Measurements from ENCODE around the gene ARHGEF38. TPM values are rescaled to one million over a fixed set of nuclear protein-coding genes. Genes with fewer than 3 reads are reported as not detected.

Gene ARHGEF38
- total RNA-seq, 4 donors from 2014 or later: not detected

DNA sequence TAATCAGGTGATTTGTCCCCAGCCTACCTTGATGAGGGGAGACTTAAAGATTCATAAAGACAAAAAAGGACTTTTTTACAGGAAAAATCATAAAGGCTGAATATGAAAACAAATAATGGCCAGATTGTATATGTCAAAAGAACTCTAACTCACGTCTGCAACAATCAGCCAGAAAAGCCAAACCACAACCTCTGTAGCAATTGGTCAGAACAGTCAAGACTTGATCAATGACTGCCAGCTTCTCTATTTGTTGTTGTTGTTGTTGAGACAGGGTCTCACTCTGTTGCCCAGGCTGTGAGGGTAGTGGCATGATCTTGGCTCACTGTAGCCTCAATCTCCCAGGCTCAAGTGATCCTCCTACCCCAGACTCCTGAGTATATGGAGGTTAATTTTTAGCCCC, 42.7 kb upstream of the ARHGEF38 start:
- no peak for TF ChIP-seq POLR2A (IDR thresholded peaks at IDR 0.05)
- TF ChIP-seq, protein P1, sequence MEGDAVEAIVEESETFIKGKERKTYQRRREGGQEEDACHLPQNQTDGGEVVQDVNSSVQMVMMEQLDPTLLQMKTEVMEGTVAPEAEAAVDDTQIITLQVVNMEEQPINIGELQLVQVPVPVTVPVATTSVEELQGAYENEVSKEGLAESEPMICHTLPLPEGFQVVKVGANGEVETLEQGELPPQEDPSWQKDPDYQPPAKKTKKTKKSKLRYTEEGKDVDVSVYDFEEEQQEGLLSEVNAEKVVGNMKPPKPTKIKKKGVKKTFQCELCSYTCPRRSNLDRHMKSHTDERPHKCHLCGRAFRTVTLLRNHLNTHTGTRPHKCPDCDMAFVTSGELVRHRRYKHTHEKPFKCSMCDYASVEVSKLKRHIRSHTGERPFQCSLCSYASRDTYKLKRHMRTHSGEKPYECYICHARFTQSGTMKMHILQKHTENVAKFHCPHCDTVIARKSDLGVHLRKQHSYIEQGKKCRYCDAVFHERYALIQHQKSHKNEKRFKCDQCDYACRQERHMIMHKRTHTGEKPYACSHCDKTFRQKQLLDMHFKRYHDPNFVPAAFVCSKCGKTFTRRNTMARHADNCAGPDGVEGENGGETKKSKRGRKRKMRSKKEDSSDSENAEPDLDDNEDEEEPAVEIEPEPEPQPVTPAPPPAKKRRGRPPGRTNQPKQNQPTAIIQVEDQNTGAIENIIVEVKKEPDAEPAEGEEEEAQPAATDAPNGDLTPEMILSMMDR (IDR thresholded peaks at IDR 0.05 in 4 of 5, conservative IDR thresholded peaks at IDR 0.05 in 1 of 5): no peak
- Histone ChIP-seq H3K27ac (no peak overlapping the region), H3K4me3 (no peak overlapping the region), H3K36me3 (no peaks in the 10 kb centered on the region), H3K9me3 (no peaks in the 10 kb centered on the region), H3K4me1 (no peaks in the 10 kb centered on the region), H3K27me3 (no peaks in the 10 kb centered on the region)
- in situ Hi-C loops (cut with MboI; ENCODE audit: low sequenced_read_pairs in 4 of 4): loop anchor here in 1 of 4 donors (25.0 kb wide), 1 partner anchor 203 kb away; the partner anchor contains the start of genes GSTCD and INTS12
- no peak for ATAC-seq
- intact Hi-C loops (cut with DNase I; ENCODE audit: low total_unique reads): no loop called here
- no peak for DNase-seq

DNA sequence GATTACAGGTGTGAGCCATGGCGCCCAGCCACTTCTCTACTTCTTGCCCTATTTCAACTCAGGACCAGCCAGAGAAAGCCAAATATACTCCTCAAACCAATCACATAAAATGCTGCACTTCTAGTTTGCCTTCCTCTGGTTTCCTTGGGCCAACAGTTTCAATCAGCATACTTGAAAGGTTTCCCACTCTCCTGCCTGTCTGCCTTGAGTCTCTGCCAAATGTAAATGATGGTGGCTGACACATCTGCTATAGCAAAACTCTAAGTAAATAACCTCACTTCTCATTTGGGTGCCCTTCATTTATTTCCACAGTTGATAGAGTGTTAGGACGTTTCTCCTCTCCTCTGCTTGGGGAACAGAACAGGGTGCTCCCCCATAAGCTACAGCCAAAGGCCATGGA, 42.2 kb upstream of the ARHGEF38 start:
- no peak for DNase-seq
- in situ Hi-C loops (cut with MboI; ENCODE audit: low sequenced_read_pairs in 4 of 4) (loop anchor here in 1 of 4 donors (25.0 kb wide), 1 partner anchor 202 kb away; the partner anchor contains the start of genes GSTCD and INTS12), intact Hi-C loops (cut with DNase I; ENCODE audit: low total_unique reads) (no loop called here)
- H3K36me3 ChIP-seq: no peaks in the 10 kb centered on the region
- no peak overlapping the region for H3K4me3 ChIP-seq
- TF ChIP-seq POLR2A (IDR thresholded peaks at IDR 0.05): no peak
- TF ChIP-seq, protein P1 (IDR thresholded peaks at IDR 0.05 in 4 of 5, conservative IDR thresholded peaks at IDR 0.05 in 1 of 5): no peak
- H3K27ac ChIP-seq: no peak overlapping the region
- no peak for ATAC-seq
- no peaks in the 10 kb centered on the region for H3K9me3 ChIP-seq
- H3K4me1 ChIP-seq: no peaks in the 10 kb centered on the region
- no peaks in the 10 kb centered on the region for H3K27me3 ChIP-seq

DNA sequence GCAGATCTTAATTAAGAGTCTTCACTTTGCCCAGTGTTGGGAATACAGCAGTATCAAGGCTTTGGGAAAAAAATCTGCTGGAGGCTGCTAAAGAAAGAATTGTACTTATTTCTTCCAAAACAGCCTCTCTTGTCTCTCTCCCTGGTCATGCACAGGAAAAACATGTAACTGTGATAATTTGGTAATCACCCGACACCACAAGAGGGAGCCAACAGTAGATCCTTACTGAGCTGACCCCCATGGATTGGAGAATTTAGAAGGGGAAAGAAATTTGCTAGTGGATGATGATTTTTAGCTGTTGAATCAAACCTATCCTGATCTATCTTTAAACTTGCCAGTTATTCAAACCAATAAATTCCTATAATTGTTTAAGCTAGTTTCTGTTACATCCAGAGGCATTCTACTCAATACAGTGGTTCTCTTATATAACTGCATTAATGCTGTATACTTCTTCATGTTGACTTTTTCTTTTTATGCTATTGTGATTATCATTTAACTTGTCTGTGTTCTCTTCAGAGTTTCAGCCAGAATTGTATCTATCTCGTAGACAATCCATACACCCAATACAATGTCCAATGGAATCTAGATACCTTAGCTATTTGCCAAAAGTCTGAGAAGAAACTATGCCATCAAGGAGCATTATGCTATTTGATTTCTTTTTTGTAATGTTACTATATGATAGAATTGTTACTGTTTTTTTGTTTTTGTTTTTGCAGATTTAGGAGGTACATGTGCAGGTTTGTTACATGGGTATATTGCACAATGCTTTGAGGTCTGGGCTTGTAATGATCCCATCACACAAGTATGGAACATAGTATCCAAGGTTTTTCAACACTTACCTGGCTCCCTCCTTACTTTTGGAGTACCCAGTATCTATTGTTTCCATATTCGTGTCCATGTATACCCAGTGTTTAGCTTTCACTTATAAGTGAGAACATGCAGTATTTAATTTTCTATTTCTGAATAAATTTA, 31.3 kb upstream of the ARHGEF38 start:
- intact Hi-C loops (cut with DNase I; ENCODE audit: low total_unique reads) (loop anchor here (5.0 kb wide), 1 partner anchor 196 kb away; no protein-coding TSS in a partner anchor), in situ Hi-C loops (cut with MboI; ENCODE audit: low sequenced_read_pairs in 4 of 4) (loop anchor here in 2 of 4 donors (10.0 to 25.0 kb wide), 2 partner anchors 191 to 194 kb away; partner anchors contain the start of genes GSTCD (in 1 of the 2) and INTS12 (in 1 of the 2))
- no peaks in the 10 kb centered on the region for H3K4me1 ChIP-seq
- H3K36me3 ChIP-seq: no peaks in the 10 kb centered on the region
- no peak overlapping the region for H3K27ac ChIP-seq
- TF ChIP-seq POLR2A (IDR thresholded peaks at IDR 0.05): no peak
- TF ChIP-seq, protein P1 (IDR thresholded peaks at IDR 0.05 in 4 of 5, conservative IDR thresholded peaks at IDR 0.05 in 1 of 5): peak; percentile 4 to 59 (median 29)
- no peaks in the 10 kb centered on the region for H3K27me3 ChIP-seq
- no peak overlapping the region for H3K4me3 ChIP-seq
- no peak for DNase-seq
- no peak for ATAC-seq
- H3K9me3 ChIP-seq: no peaks in the 10 kb centered on the region

DNA sequence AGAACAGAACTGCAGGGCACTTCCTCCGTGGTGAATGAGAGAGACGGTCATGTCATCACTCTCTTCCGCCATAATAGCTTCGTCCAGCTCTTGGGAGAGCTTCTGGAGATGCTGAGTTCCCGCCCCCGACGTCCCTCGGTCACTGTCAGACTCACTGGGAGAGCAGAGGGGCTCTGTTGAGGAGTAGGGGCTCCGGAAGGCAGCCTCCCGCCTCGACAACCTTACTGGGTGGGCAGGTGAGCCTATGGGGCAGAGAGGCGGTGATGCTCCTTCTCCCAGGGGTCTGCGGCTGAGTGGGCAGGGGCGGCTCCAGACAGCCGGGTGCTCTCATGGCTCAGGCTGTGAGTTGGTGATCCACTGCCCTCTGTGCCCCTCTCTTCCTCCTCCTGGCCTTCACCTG, 25.8 kb upstream of the ARHGEF38 start:
- no peak for ATAC-seq
- in situ Hi-C loops (cut with MboI; ENCODE audit: low sequenced_read_pairs in 4 of 4) (loop anchor here in 1 of 4 donors (10.0 kb wide), 1 partner anchor 188 kb away; no protein-coding TSS in a partner anchor), intact Hi-C loops (cut with DNase I; ENCODE audit: low total_unique reads) (no loop called here)
- no peaks in the 10 kb centered on the region for H3K9me3 ChIP-seq
- no peaks in the 10 kb centered on the region for H3K4me1 ChIP-seq
- TF ChIP-seq, protein P1 (IDR thresholded peaks at IDR 0.05 in 4 of 5, conservative IDR thresholded peaks at IDR 0.05 in 1 of 5): no peak
- TF ChIP-seq POLR2A (IDR thresholded peaks at IDR 0.05): no peak
- H3K4me3 ChIP-seq: no peak overlapping the region
- H3K27me3 ChIP-seq: no peaks in the 10 kb centered on the region
- no peak overlapping the region for H3K27ac ChIP-seq
- DNase-seq: no peak
- H3K36me3 ChIP-seq: no peaks in the 10 kb centered on the region

All from gastrocnemius medialis (tissue), 4 donors.